Prostate gland (tissue), 2 donors: ENCODE measurements around the gene SIRT1.

Experiments used
- CTCF ChIP-seq, 4 experiments: fragments of 200-600 bp in 2 of 4; fragments of 450-650 bp in 2 of 4; sonication (generic) in 2 of 4; IDR thresholded peaks; 1 replicate in 3 of 4; 2 replicates in 1 of 4; pipeline ENCODE4 v1.5.1; 2016 to 2019; ENCODE audit warnings: antibody characterized with exemption in 4 of 4, mild to moderate bottlenecking in 2 of 4, moderate library complexity in 2 of 4
- POLR2AphosphoS5 ChIP-seq: sonication (generic); formaldehyde crosslinking; IDR thresholded peaks from one replicate; pipeline ENCODE4 v1.6.1; 2017; ENCODE audit warnings: antibody characterized with exemption

GRCh38 chr10:67883710-67884312, 645 bp upstream of the SIRT1 start:
- TF ChIP-seq POLR2AphosphoS5 (no peak), CTCF (IDR thresholded peaks at IDR 0.05) (no peak)
